Activated CD4-positive, alpha-beta T cell treated with anti-CD3 and anti-CD28 coated beads, Interleukin-2, amount 50 U/mL, for 16 hours (primary cell): Measurements from ENCODE around the gene PRR14.
"Not testable (repeated sequence)": the region's sequence is repeated elsewhere in the genome, so short reads cannot be mapped to it uniquely, and the experiment has no call there.

Experiments used
- DNase-seq: peaks from one replicate; pipeline ENCODE4 v3.0.0-alpha.2; 2020

Gene PRR14

GRCh38 chr16:30696646-30697045 lies 45.9 kb downstream of the PRR14 start:
- DNase-seq, result not testable (repeated sequence)

GRCh38 chr16:30697264-30698138 lies 46.7 kb downstream of the PRR14 start:
- DNase-seq, result no peak

- DNase-seq, result peak; percentile 99
Observed at GRCh38 chr16:30698139-30698815, 47.5 kb downstream of the PRR14 start.

GRCh38 chr16:30698816-30699614 lies 48.3 kb downstream of the PRR14 start, which contains the start of gene SRCAP:
Gene SRCAP (plus strand): TSS chr16:30699171. CDS start chr16:30700825, 1,654 bp downstream.
- DNase-seq, result peak; percentile 91

- DNase-seq, result no peak
Observed at GRCh38 chr16:30699615-30700099, 48.9 kb downstream of the PRR14 start.

- no peak for DNase-seq
Observed at GRCh38 chr16:30700491-30700890, 49.7 kb downstream of the PRR14 start.

GRCh38 chr16:30700971-30701370 lies 50.2 kb downstream of the PRR14 start:
- no peak for DNase-seq

GRCh38 chr16:30703071-30703470 lies 52.3 kb downstream of the PRR14 start:
- not testable (repeated sequence) for DNase-seq

GRCh38 chr16:30703971-30704370 lies 53.2 kb downstream of the PRR14 start:
- no peak for DNase-seq
